GM23338 (cell line): ENCODE measurements around the gene C2CD2L.

ENCODE experiments used
- CTCF ChIP-seq, 2 experiments: fragments of 200-600 bp in 1 of 2; sonication (generic) in 1 of 2; conservative IDR thresholded peaks; 2 replicates each; pipeline versions ENCODE4 v1.5.1 to v1.6.1; 2016 to 2017; ENCODE audit warnings: antibody characterized with exemption in 2 of 2, low read depth in 2 of 2, mild to moderate bottlenecking in 2 of 2, moderate library complexity in 1 of 2
- EZH2 ChIP-seq: fragments of 200-600 bp; sonication (generic); IDR thresholded peaks from one replicate; pipeline ENCODE4 v1.8.0; 2017; ENCODE audit warnings: antibody characterized with exemption, mild to moderate bottlenecking, low read depth; ENCODE audit not compliant: unreplicated experiment
- JUNB ChIP-seq: IDR thresholded peaks from one replicate; pipeline ENCODE4 v1.6.1; 2016; ENCODE audit warnings: antibody characterized with exemption; ENCODE audit not compliant: unreplicated experiment

DNA sequence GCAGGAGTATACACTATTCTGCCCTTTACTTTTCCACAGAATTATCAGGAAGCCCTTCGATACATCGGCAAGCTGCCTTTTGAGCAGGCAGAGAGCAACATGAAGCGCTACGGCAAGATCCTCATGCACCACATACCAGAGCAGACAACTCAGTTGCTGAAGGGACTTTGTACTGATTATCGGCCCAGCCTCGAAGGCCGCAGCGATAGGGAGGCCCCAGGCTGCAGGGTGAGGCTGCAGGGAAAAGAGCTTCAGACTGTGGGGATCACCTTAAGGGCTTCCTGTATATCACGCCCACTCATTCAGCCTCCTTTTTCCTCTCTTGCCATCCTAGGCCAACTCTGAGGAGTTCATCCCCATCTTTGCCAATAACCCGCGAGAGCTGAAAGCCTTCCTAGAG is 29.3 kb upstream of the C2CD2L start:
- TF ChIP-seq CTCF (conservative IDR thresholded peaks at IDR 0.05; ENCODE audit: low read depth in 2 of 2) (no peak), JUNB (no peak), EZH2 (no peak)
